ENCODE measurements around the gene JMJD6. TPM values are rescaled to one million over a fixed set of nuclear protein-coding genes. Genes with fewer than 3 reads are reported as not detected.

Gene JMJD6
- total and polyA plus RNA-seq, 9 of the 15 experiments (the other 6 are each of a cell fraction or from before 2014, with no cell fraction given): 2.5 to 52.3 (median 36.3) TPM

- Histone ChIP-seq H3K27ac (ENCODE audit: extremely low read depth, low read depth, low read length) (peak within 1 kb of the TSS; percentile 96), H3K36me3 (ENCODE audit: control insufficient read depth, insufficient read depth, low read length) (peaks cover 52% of the 10 kb centered on the region), H3K27me3 (ENCODE audit: control insufficient read depth in 2 of 2, insufficient read depth in 2 of 2, low read length in 2 of 2) (no peaks in the 10 kb centered on the region), H3K79me2 (ENCODE audit: control insufficient read depth, insufficient read depth, low read length) (peaks cover 74% of the 10 kb centered on the region), H3K9me1 (ENCODE audit: control insufficient read depth, insufficient read depth, low read length) (no peaks in the 10 kb centered on the region), H4K20me1 (replicated peaks; ENCODE audit: control insufficient read depth, insufficient read depth, low read length) (0 out of 2 replicates have a peak, but pooled peaks cover 4% of the 10 kb centered on the region), H3K4me3 (peak within 1 kb of the TSS; percentile 82), H3K9me3 (replicated peaks; ENCODE audit: control insufficient read depth, insufficient read depth, low read depth, low read length) (no peaks in the 10 kb centered on the region; the same call in 1 of the 2 replicates), H2AFZ (ENCODE audit: low read depth, low read length) (peak within 1 kb of the TSS; percentile 85), H3K4me2 (ENCODE audit: insufficient read depth, low read length) (peak within 1 kb of the TSS; percentile 88), H3K9ac (ENCODE audit: insufficient read depth in 1 of 2, low read depth in 2 of 2, low read length in 2 of 2) (peak within 1 kb of the TSS; percentile 91 to 99), H3K4me1 (replicated peaks in 1 of 2; ENCODE audit: control insufficient read depth in 2 of 2, insufficient read depth in 2 of 2, low read length in 2 of 2) (peaks cover 19 to 40% of the 10 kb centered on the region in 2 experiments; a peak in 4 of 5 replicates)
- ChIA-PET CTCF (ENCODE audit: low intra/inter-chr PET ratio) (interaction anchor here (1.1 kb wide), 1 partner anchor 9 kb away, joined by 3 read pairs; no protein-coding TSS in a partner anchor), POLR2A (interaction anchor here (0.6 to 5.1 kb wide), 12 partner anchors 9 to 329 kb away, joined by 3 to 75 read pairs (median 4); partner anchors contain the start of genes MFSD11, MXRA7 and SRSF2)
- TSS peak; percentile 74 for BruUV-seq (replicated peaks)
- FAIRE-seq: no peak
- peak; percentile 76 for ATAC-seq
- intact Hi-C loops (cut with micrococcal nuclease): loop anchor here (5.0 kb wide), 1 partner anchor 85 kb away; the partner anchor contains the start of gene ST6GALNAC1
- under 1% methylated on average over 42 of the region's 71 CpGs for WGBS (ENCODE audit: insufficient coverage, low coverage, missing lambda C conversion rate)
- in situ Hi-C loops (cut with MboI): no loop called here
- peak in 3 of 4 experiments; percentile 72 to 89 (median 83) for DNase-seq (ENCODE audit: extremely low read depth in 1 of 4, low spot score in 3 of 4)
- TF ChIP-seq ILF3 (IDR thresholded peaks at IDR 0.05; ENCODE audit: borderline replicate concordance) (no peak), GMEB1 (CRISPR knock-in tag; IDR thresholded peaks at IDR 0.05) (no peak), TAF9B (IDR thresholded peaks at IDR 0.05; ENCODE audit: partially characterized antibody) (peak; percentile 21), NFIC (IDR thresholded peaks at IDR 0.05) (peak; percentile 94), ARID3B (CRISPR knock-in tag; IDR thresholded peaks at IDR 0.05; ENCODE audit: borderline replicate concordance) (no peak), CREB5 (CRISPR knock-in tag; IDR thresholded peaks at IDR 0.05) (no peak), RBM25 (IDR thresholded peaks at IDR 0.05; ENCODE audit: low read depth, low read length, severe bottlenecking) (peak; percentile 21), MLX (CRISPR knock-in tag; conservative IDR thresholded peaks at IDR 0.05) (no peak)
- TF ChIP-seq, protein P1, sequence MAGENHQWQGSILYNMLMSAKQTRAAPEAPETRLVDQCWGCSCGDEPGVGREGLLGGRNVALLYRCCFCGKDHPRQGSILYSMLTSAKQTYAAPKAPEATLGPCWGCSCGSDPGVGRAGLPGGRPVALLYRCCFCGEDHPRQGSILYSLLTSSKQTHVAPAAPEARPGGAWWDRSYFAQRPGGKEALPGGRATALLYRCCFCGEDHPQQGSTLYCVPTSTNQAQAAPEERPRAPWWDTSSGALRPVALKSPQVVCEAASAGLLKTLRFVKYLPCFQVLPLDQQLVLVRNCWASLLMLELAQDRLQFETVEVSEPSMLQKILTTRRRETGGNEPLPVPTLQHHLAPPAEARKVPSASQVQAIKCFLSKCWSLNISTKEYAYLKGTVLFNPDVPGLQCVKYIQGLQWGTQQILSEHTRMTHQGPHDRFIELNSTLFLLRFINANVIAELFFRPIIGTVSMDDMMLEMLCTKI (IDR thresholded peaks at IDR 0.05; ENCODE audit: partially characterized antibody): no peak
These were observed 641 bp upstream of the JMJD6 start, which contains the start of gene METTL23 for GRCh38 chr17:76726776-76727718. METTL23 (plus strand) TSS chr17:76726839; CDS start chr17:76729711, 2,872 bp downstream.
